H9 (cell line): ENCODE data around the gene THSD4. TPM values are rescaled to one million over a fixed set of nuclear protein-coding genes. Genes with fewer than 3 reads are reported as not detected.

ENCODE experiments used
- DNase-seq: peaks from one replicate; pipeline ENCODE4 v3.0.0-alpha.2; 2017
- H2AFZ ChIP-seq: one replicate; pipeline ENCODE4 v1.6.1; 2013; ENCODE audit warnings: mild to moderate bottlenecking, low read length, control low read depth, moderate library complexity
- H2AK5ac ChIP-seq: 2 replicates; pipeline ENCODE4 v1.6.1; 2013; ENCODE audit warnings: low read length, control low read depth, mixed read lengths; ENCODE audit not compliant: insufficient read length
- H2BK120ac ChIP-seq: one replicate; pipeline ENCODE4 v1.6.1; 2013; ENCODE audit warnings: low read depth, mild to moderate bottlenecking, low read length, control low read depth, inconsistent platforms; ENCODE audit not compliant: poor library complexity, severe bottlenecking
- H2BK12ac ChIP-seq: 2 replicates; pipeline ENCODE4 v1.6.1; 2013; ENCODE audit warnings: low read length, control low read depth, mixed read lengths, low read depth; ENCODE audit not compliant: insufficient read length
- H2BK15ac ChIP-seq: 2 replicates; pipeline ENCODE4 v1.6.1; 2013; ENCODE audit warnings: low read depth, low read length, control low read depth
- H2BK20ac ChIP-seq: one replicate; pipeline ENCODE4 v1.6.1; 2013; ENCODE audit warnings: low read depth, mild to moderate bottlenecking, low read length, control low read depth, inconsistent platforms; ENCODE audit not compliant: poor library complexity, severe bottlenecking
- H2BK5ac ChIP-seq: 2 replicates; pipeline ENCODE4 v1.6.1; 2013; ENCODE audit warnings: low read length, control low read depth, mixed read lengths; ENCODE audit not compliant: insufficient read length
- H3K14ac ChIP-seq: 2 replicates; pipeline ENCODE4 v1.6.1; 2013; ENCODE audit warnings: low read length, control low read depth; ENCODE audit not compliant: insufficient read depth
- H3K18ac ChIP-seq: 2 replicates; pipeline ENCODE4 v1.6.1; 2013; ENCODE audit warnings: low read depth, mild to moderate bottlenecking, mixed read lengths, low read length, control low read depth; ENCODE audit not compliant: insufficient read length
- H3K23ac ChIP-seq: 2 replicates; pipeline ENCODE4 v1.6.1; 2013; ENCODE audit warnings: low read length, control low read depth, mixed read lengths, low read depth; ENCODE audit not compliant: insufficient read length
- H3K23me2 ChIP-seq: 2 replicates; pipeline ENCODE4 v1.6.1; 2013; ENCODE audit warnings: low read depth, mild to moderate bottlenecking, mixed read lengths, low read length, control low read depth; ENCODE audit not compliant: insufficient read length, poor library complexity, severe bottlenecking
- H3K27ac ChIP-seq: 2 replicates; pipeline ENCODE4 v1.5.1; 2013; ENCODE audit warnings: low read length, control low read depth, mixed read lengths, low read depth; ENCODE audit not compliant: insufficient read length
- H3K27me3 ChIP-seq: 2 replicates; pipeline ENCODE4 v1.6.1; 2013; ENCODE audit warnings: low read length, control low read depth, inconsistent platforms; ENCODE audit not compliant: insufficient read depth
- H3K4ac ChIP-seq: 2 replicates; pipeline ENCODE4 v1.6.1; 2013; ENCODE audit warnings: low read depth, mild to moderate bottlenecking, control low read depth, inconsistent platforms, low read length, moderate library complexity
- H3K4me1 ChIP-seq: 2 replicates; pipeline ENCODE4 v1.6.1; 2013; ENCODE audit warnings: low read length, control low read depth, inconsistent platforms; ENCODE audit not compliant: insufficient read depth
- H3K4me2 ChIP-seq: 2 replicates; pipeline ENCODE4 v1.6.1; 2013; ENCODE audit warnings: low read length, control low read depth, mixed read lengths; ENCODE audit not compliant: insufficient read length, insufficient read depth
- H3K56ac ChIP-seq: 2 replicates; pipeline ENCODE4 v1.6.1; 2013; ENCODE audit warnings: low read depth, mild to moderate bottlenecking, mixed read lengths, low read length, control low read depth; ENCODE audit not compliant: insufficient read length
- H3K79me1 ChIP-seq: 2 replicates; pipeline ENCODE4 v1.6.1; 2013; ENCODE audit warnings: low read depth, mild to moderate bottlenecking, moderate library complexity, low read length, control low read depth, inconsistent platforms; ENCODE audit not compliant: insufficient read depth, poor library complexity, severe bottlenecking
- H3K79me2 ChIP-seq: 2 replicates; pipeline ENCODE4 v1.6.1; 2013; ENCODE audit warnings: low read length, control low read depth, inconsistent platforms; ENCODE audit not compliant: insufficient read depth
- H3K9ac ChIP-seq: 2 replicates; pipeline ENCODE4 v1.6.1; 2013; ENCODE audit warnings: low read length, control low read depth, mixed read lengths; ENCODE audit not compliant: insufficient read length; ENCODE audit errors: extremely low read depth
- H3K9me3 ChIP-seq: one replicate; pipeline ENCODE4 v1.6.1; 2013; ENCODE audit warnings: low read depth, low read length, inconsistent platforms; ENCODE audit not compliant: control insufficient read depth
- H3T11ph ChIP-seq: one replicate; pipeline ENCODE4 v1.6.1; 2013; ENCODE audit warnings: mild to moderate bottlenecking, low read length, control low read depth, inconsistent platforms
- H4K20me1 ChIP-seq: one replicate; pipeline ENCODE4 v1.6.1; 2013; ENCODE audit not compliant: control insufficient read depth, insufficient read length, insufficient read depth
- H4K5ac ChIP-seq: 2 replicates; pipeline ENCODE4 v1.6.1; 2013; ENCODE audit warnings: low read depth, mild to moderate bottlenecking, mixed read lengths, low read length, control low read depth; ENCODE audit not compliant: insufficient read length
- H4K8ac ChIP-seq: replicated peaks from 2 replicates; pipeline ENCODE4 v1.6.1; 2013; ENCODE audit warnings: low read length, control low read depth, mixed read lengths, low read depth; ENCODE audit not compliant: insufficient read length
- H4K91ac ChIP-seq: 2 replicates; pipeline ENCODE4 v1.6.1; 2013; ENCODE audit warnings: low read depth, mild to moderate bottlenecking, moderate library complexity, mixed read lengths, low read length, control low read depth; ENCODE audit not compliant: insufficient read length
- H3K27ac Mint-ChIP-seq, 3 experiments: 2 replicates in 2 of 3; 3 replicates in 1 of 3; pipeline ENCODE4 v1.8.0; 2020 to 2021; ENCODE audit warnings: mixed read lengths in 3 of 3, mild to moderate bottlenecking in 1 of 3, moderate library complexity in 1 of 3
- H3K27me3 Mint-ChIP-seq: 2 replicates; pipeline ENCODE4 v1.8.0; 2021; ENCODE audit warnings: low read depth, mild to moderate bottlenecking, moderate library complexity, mixed read lengths
- H3K36me3 Mint-ChIP-seq, 3 experiments: 2 replicates in 2 of 3; 3 replicates in 1 of 3; pipeline ENCODE4 v1.8.0; 2020 to 2021; ENCODE audit warnings: low read depth in 3 of 3, mixed read lengths in 3 of 3; ENCODE audit not compliant: insufficient read depth in 1 of 3
- H3K4me1 Mint-ChIP-seq, 2 experiments: 2 replicates each; pipeline ENCODE4 v1.8.0; 2020; ENCODE audit warnings: mixed read lengths in 2 of 2
- H3K4me3 Mint-ChIP-seq, 2 experiments: 2 replicates in 1 of 2; 3 replicates in 1 of 2; pipeline ENCODE4 v1.8.0; 2020 to 2021; ENCODE audit warnings: mild to moderate bottlenecking in 2 of 2, mixed read lengths in 2 of 2, moderate library complexity in 1 of 2
- H3K9me3 Mint-ChIP-seq, 2 experiments: 2 replicates in 1 of 2; 3 replicates in 1 of 2; pipeline ENCODE4 v1.8.0; 2020; ENCODE audit warnings: mild to moderate bottlenecking in 2 of 2, mixed read lengths in 2 of 2, moderate library complexity in 1 of 2
- CTCF ChIP-seq: fragments of 200-600 bp; sonication (generic); conservative IDR thresholded peaks from 3 replicates; pipeline ENCODE4 v1.8.0; 2021; ENCODE audit warnings: antibody characterized with exemption, mild to moderate bottlenecking
- WGBS: extraction: QIAGEN DNeasy Blood & Tissue Kit; methylation state at CpG from one replicate; pipeline ENCODE4 v1.1.7; 2013; ENCODE audit warnings: missing lambda C conversion rate, low lambda C conversion rate, mixed read lengths; ENCODE audit not compliant: insufficient read length; ENCODE audit errors: extremely low coverage; 5-methylcytosine and 5-hydroxymethylcytosine counted together
- total RNA-seq: library from RNA; stranded (reverse); gene quantifications from 2 replicates; pipeline ENCODE4 v1.2.1, GENCODE V29; 2021

The THSD4 gene
- total RNA-seq, 1 experiment from 2014 or later: 5.5 TPM

- no peaks in the 10 kb centered on the region for H3K27me3 ChIP-seq
- H3K14ac ChIP-seq: no peak overlapping the region
- Mint-ChIP-seq H3K4me3 (no peak overlapping the region), H3K9me3 (no peaks in the 10 kb centered on the region), H3K27ac (no peak overlapping the region), H3K4me1 (no peaks in the 10 kb centered on the region), H3K27me3 (peaks cover 3% of the 10 kb centered on the region), H3K36me3 (no peaks in the 10 kb centered on the region)
- no peaks in the 10 kb centered on the region for H3K4me1 ChIP-seq
- H3K4ac ChIP-seq: no peak overlapping the region
- WGBS: no CpG with 5 or more reads among the region's 1 CpG
- no peaks in the 10 kb centered on the region for H3K79me1 ChIP-seq
- H3K9ac ChIP-seq: no peak overlapping the region
- H2BK12ac ChIP-seq: no peak overlapping the region
- H3K23me2 ChIP-seq: no peaks in the 10 kb centered on the region
- H4K8ac ChIP-seq: no peak overlapping the region
- DNase-seq: no peak
- no peaks in the 10 kb centered on the region for H3K9me3 ChIP-seq
- no peak overlapping the region for H4K91ac ChIP-seq
- H2AFZ ChIP-seq: no peak overlapping the region
- H3K4me2 ChIP-seq: no peak overlapping the region
- H3T11ph ChIP-seq: no peak overlapping the region
- H2BK120ac ChIP-seq: no peak overlapping the region
- no peak overlapping the region for H2BK20ac ChIP-seq
- H3K56ac ChIP-seq: no peak overlapping the region
- no peak overlapping the region for H2BK5ac ChIP-seq
- H3K27ac ChIP-seq: no peak overlapping the region
- no peak overlapping the region for H4K5ac ChIP-seq
- no peak overlapping the region for H3K18ac ChIP-seq
- no peaks in the 10 kb centered on the region for H3K79me2 ChIP-seq
- no peaks in the 10 kb centered on the region for H4K20me1 ChIP-seq
- H2AK5ac ChIP-seq: no peak overlapping the region
- TF ChIP-seq CTCF: 0 out of 3 replicates have a peak, but pooled peaks have one; percentile 11
- H2BK15ac ChIP-seq: no peak overlapping the region
- H3K23ac ChIP-seq: no peak overlapping the region
Observed at GRCh38 chr15:71098920-71099319, 16.4 kb upstream of the THSD4 start.
